Measurements from ENCODE around the gene CHRNA4.
"Not testable (repeated sequence)": the region's sequence is repeated elsewhere in the genome, so short reads cannot be mapped to it uniquely, and the experiment has no call there.

CHRNA4 gene

DNA sequence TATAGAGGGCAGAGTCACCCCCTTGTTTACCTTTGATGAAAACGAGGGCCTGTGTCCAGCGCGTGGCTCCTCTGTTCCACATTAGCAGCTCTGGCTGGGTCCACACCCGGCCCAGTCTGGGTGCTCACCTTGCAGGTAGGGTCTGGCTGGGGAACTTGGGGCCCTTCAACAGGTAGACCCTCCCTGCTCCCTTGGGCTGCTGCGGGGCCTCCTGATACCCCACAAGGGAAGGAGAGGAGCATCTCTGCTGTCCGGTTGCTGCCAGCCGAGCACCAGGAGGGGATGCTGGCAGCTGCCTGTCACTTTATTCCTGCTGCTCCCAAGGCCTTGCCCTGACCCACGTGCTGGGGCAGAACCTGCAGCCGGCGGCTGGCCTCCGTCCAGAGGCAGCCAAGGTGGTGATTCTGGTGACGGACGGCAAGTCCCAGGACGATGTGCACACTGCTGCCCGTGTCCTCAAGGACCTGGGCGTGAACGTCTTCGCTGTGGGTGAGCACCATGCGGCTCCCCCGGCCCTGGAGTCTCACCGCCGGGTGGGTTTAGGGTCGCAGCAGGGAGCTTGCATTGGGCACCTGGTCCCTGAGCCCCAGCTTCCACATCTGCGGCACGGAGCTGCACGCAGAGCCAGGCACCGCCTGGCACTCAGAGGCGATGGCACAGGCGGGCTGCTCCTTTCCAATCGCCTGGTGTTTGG is 52.8 kb downstream of the CHRNA4 start:
- DNase-seq (ENCODE audit: low spot score), result no peak

DNA sequence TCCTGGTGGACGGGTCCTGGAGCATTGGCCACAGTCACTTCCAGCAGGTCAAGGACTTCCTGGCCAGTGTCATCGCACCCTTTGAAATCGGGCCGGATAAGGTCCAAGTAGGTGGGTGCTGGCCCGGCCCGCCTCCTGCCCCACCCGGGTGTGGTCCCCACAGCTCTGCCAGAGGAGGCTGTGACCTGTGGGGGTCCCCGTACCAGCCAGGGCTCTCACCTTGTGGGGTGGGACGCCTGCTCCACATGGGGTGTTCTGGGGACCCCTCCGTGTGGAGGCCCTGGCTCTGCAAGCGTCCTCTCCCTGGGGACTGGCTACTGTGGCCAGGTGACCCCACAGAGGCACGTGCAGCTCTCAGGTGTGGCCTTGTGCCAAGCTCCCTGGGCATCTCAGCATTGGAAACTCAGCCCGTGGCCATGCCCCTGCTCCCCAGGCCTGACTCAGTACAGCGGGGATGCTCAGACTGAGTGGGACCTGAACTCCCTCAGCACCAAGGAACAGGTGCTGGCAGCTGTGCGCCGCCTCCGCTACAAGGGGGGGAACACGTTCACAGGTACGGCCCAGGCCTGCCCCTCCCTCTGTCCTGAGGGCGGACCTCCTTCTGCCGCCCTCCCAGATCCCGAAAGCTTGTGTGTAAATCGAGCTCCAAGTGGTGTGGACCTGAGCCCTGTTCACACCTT is 53.5 kb downstream of the CHRNA4 start:
- DNase-seq (ENCODE audit: low spot score), result no peak

DNA sequence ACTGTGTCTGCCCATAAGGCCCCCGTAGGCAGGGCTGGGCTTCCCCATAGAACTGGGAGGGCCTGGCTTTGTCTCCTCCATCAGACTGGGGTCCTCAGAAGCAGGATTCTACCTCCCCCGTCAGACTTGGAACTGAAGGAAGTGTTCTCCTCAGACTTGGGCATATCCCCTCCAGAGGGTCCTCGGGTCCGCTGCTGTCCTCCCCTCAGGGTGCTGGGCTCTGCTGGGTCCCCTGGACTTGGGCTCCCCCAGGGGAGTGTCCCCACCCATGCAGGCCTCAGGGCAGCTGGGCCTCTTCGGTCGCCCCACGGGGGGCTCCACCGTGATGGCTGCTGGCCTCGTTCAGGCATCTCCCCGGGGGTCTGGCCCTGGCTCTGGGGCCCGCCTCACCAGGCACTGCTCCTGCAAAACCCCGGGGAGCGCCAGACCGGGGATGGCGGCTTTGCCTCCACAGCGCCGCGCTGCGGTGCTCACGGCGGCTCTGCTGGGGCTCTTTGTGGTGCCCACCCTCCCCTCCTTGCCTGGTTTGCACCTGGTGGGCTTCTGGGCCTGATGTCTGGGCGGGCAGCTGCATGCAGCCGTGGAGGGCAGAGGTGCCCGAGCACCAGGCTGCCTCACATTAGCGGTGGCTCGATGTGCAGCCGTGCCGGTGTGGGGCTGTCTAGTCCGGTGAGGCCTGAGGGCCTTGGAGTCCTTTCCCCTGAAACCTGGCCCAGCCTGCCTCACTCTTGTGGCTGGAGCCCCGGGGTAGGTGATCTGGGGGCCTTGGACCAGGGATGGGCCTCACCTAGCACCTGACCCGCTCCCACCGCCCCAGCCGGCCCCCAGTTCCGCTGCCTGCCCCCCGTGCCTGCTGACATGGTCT is 54.2 kb downstream of the CHRNA4 start:
- no peak for DNase-seq (ENCODE audit: low spot score)

DNA sequence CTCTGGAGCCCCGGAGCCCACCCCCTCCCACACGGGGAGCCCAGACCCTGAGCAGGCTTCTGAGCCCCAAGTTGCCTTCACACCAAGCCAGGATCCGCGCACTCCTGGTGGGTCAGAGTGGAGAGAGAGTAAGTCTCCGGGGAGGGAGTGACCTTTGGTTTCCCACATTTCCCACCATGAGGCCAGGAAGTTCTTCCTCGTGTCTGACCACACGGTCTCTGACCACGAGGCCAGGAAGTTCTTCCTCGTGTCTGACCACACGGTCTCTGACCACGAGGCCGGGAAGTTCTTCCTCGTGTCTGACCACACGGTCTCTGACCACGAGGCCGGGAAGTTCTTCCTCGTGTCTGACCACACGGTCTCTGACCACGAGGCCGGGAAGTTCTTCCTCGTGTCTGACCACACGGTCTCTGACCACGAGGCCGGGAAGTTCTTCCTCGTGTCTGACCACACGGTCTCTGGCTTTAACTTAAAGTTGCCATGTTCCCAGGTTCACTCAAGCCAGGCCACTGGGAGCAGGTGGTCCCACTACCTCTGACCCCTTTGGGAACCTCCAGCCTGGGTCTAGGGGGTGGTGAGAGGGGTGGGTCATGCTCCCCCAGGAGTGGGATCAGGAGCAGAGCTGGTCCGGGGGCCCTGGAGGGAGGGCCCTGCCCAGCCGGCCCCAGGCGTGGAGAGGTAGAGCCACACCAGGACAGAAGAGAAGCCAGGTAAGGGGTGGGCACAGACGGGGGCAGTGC is 55.0 kb downstream of the CHRNA4 start:
- not testable (repeated sequence) for DNase-seq (ENCODE audit: low spot score)

DNA sequence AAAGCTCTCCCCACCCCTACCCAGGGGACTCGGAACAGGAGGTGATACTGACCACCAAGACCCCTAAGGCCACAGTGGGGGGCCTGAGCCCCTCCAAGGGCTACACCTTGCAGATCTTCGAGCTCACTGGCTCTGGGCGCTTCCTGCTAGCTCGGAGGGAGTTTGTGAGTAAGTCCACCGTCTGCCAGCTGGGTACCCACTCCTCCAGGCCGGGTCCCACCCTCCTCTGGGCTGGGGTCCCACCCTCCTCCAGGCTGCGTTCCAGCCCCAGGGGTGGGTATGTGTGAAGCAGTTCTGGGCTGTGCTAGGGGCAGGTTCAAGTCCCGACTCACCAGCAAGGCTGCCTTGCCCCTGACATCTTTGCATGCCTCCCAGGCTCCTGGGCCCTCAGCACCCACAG is 55.8 kb downstream of the CHRNA4 start:
- no peak for DNase-seq (ENCODE audit: low spot score)

DNA sequence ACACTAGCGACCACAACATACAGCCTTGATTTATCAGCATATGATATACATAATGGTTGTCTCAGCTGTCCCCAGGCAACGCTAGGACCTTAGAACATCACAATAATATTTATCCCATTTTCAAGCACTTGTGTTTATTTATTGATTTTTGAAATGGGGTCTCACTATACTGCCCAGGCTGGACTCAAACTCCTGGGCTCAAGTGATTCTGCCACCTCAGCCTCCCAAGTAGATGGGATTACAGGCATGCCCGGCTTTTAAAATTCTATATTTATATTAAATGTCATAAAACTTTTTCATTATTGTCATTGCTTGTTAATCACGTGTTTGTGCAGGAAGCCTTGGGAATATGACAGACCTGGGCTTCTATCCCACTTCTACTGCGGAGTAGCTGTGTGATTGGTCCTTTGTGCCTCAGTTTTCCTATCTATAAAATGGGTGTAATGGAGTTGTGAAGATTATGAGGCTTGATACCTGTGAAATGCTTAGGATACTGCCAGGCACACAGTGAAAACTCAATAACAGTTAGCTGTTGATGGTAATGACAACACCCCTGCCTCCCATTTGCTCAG is 58.0 kb downstream of the CHRNA4 start:
- DNase-seq (ENCODE audit: low spot score), result no peak

DNA sequence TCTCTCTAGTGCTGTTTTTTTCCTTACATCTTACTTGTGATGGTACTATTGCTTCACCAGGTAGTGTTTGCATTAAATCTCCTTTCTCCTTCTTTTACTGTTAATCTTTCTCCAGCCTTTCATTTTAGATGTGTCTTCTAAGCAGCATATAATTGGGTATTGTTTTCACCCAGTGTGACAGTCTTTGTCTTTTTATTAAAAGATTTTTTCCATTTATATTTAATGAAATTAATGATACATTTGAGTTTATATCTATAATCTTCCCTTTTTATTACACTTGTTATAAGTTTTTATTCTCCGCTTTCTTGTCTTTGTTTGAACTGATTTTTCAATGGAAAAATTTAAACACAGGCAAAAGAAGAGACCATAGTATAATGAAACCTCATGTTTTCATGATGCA is 59.5 kb downstream of the CHRNA4 start:
- no peak for DNase-seq (ENCODE audit: low spot score)

DNA sequence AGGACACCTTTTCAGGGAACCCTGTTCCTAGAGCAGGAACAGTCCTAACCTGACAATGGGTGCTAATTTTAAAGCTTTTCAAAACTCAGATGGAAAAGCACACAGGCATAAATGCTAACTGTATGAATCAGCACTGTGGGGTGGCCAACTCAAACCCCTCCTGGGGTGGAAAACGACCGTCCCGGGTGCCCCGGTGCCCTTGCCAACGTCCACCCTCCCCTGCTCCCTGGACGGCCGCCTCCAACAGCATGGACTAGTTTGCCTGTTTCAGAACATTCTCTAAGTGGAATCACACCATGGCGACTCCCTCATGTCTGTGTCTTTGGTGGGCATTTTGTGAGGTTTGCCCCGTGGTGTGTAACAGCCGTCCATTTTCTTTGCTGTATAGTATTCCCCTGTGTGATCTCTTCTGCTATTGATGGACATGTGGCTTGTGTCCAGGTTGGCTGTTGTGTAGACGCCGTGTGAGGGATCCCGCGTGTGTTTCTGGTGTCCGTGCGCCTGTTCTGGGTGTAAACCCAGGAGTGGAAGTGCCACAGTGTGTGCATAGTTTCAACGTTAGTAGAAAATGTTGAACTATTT is 62.3 kb downstream of the CHRNA4 start:
- DNase-seq (ENCODE audit: low spot score), result no peak

DNA sequence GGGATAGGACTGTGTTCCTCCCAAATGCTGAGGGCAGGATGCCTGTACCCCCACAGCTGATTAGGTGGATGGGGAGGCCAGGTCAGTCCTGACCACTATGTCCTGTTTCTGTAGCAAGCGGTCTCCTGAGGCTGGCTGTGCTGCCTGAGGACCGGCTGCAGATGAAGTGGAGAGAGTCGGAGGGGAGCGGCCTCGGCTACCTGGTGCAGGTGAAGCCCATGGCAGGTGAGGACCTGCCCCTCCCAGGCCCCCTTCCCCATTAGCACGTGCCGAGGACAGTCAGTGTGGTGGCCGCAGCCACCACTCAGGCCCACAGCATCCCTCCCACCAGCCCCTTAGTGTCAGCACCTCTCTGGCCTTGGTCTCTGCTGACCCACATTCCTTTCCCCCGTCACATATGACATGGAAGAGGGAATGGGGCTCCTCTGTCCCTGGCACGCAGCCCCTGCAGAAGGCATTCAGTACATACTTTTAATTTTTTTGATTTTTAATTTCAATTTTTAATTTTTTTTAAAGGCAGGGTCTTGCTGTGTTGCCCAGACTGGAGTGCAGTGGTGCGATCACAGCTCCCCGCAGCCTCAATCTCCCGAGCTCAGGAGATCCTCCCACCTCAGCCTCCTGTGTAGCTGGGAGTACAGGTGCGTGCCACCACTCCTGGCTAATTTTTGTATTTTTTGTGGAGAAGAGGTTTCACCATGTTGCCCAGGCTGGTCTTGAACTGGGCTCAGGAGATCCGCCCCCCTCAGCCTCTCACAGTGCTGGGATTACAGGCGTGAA is 63.2 kb downstream of the CHRNA4 start:
- DNase-seq (ENCODE audit: low spot score), result no peak

DNA sequence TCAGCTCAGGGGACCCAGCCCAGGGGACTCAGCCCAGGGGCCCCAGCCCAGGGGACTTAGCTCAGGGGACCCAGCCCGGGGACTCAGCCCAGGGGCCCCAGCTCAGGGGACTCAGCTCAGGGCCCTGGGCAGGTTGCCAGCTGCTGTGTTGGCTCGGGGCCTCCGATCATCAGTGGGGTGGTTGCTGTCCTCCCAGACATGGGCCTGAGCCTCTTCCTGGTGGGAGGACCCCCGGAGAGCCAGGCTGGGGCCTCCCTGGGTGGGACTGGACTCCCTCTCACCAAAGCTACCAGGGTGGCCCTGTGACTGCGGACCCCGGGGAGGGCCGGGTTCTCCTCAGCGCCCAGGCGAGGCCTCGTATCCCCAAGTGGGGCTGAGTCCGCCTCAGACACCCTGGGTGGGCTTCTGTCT is 63.8 kb downstream of the CHRNA4 start:
- DNase-seq (ENCODE audit: low spot score), result no peak

DNA sequence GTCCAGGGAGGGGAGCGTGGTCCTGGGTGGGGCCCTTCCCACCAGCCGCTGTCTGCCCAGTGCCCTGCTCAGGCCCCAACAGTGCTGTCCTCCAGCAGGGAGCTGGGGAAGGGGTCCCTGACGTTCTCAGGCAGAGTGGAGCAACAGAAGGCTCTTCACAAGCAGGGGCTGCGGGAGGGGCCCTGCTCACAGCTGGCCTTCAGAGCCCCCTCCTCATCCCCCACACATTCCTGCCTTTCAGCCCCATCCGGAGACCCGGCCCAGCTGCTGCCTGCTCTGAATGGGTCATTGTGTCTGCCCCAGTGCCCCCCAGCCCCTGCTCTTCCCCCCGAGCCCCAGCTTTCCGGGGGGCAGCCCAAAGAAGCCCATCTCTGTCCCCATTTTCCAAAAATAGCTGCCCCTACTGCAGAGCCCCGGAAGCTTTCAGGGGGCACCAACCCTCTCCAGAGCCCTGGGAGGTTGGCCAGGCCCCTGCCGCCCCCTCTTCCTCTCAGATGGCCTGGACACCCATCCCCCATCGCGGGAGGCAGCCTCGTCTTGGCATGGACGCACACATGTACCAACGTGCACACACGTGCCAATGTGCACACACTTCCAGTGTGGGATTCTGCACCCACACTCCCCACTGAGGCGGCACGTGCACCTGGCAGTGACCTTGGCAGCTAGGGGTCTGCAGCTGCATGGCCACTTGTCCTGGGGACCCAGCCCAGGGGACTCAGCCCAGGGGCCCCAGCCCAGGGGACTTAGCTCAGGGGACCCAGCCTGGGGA is 64.4 kb downstream of the CHRNA4 start:
- no peak for DNase-seq (ENCODE audit: low spot score)

DNA sequence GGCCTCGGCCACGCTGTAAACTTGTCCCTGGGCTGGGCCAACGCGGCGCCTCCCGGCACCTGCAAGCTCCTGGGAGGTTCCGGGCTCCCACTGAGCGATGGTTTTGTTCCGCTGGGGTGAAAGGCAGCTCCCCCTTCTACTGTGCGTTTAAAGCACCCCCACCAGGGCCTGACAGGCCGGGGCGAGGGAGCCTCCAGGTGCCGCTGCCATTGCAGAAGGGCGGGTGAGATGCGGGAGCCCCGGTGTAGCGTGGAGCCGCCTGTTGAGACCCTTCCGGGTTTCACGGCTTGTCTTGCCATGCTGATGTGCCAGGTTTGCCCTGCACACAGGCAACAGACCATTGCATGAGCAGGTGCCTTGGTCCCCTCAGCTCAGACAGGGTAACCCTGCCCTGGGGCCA is 65.3 kb downstream of the CHRNA4 start:
- no peak for DNase-seq (ENCODE audit: low spot score)

DNA sequence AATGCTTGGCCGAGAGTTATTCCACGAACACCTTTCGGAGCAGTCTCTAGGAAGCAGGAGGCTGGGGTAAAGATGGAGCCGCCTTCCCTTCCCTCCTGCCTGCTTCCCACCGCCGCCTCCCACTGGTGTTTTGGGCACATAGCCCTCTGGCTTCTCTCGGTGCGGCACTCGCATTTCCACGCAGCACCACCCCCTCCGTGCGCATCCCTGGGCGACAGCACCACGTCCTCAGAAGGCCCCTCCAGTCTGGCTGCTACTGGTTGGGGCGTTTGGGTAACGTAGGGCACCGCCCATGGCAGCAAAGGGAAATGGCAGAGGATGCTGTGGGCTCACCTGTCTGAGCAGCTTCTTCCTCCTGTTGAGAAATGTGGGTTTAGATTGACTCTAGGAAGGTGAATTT is 65.7 kb downstream of the CHRNA4 start:
- no peak for DNase-seq (ENCODE audit: low spot score)

DNA sequence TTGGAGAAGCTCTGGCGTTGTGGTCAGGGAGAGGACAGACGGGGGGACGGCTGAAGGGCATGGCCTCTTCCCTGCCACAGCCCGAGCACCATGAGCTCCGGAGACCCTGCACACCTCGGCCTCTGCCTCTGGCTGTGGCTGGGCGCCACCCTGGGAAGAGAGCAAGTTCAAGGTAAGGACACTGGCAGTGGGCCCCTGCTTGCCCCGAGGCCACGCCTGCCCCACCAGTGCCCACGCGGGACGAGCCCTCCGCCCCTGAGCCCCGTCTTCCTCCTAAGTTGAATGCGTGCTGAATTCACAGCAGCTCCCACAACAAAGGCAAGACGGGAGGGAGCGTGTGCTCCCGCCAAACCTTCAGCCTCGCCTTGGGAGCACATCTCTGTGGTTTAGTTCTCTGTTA is 66.1 kb downstream of the CHRNA4 start:
- DNase-seq (ENCODE audit: low spot score), result no peak

DNA sequence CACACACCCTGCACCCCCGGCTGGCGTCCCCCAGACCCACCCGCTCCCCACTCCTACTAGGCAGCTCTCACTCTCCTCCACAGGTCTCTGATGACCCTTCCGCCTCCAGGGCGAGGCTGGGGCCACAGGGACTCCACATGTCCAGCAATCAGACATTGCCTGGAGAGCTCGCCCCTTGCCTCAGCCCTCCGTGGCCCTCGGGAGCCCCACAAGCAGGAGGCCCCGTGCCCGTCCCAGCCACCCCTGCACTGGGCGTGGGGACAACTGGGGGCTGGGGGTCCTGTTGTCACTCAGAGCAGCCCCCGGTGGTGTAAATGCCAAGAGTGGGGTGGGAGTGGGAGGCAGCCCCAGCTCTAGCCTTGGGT is 66.6 kb downstream of the CHRNA4 start:
- no peak for DNase-seq (ENCODE audit: low spot score)

DNA sequence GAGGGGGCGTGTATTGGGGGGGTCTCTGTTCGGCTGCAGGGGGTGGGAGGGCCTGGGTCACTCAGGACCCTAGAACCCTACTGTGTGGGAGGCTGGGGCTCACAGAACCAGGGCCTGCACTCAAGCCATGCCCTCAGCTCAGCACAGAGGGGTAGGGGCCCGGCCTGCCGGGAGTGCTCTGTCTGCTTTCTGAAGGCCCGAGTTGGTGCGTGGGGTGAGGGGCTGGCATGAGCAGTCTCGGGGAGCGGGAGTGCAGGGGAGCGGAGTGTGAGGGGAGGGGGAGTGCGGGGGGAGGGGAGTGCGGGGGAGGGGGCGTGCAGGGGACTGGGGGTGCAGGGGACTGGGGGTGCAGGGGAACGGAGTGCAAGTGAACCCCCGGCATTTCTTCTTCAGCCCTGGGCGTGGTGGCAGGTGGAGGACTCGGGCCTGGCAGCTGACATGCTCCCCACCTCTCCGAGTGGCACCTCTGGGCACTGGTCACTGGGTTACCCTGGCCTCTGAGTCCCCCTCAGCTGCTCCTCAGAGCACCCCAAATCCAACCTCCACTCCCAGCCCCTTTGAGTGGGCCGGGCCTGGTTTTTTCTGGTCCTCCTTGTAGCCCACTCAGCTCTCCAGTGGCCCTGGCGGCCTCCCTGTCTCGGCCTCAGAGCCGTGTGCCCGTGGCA is 67.1 kb downstream of the CHRNA4 start:
- DNase-seq (ENCODE audit: low spot score), result no peak

DNA sequence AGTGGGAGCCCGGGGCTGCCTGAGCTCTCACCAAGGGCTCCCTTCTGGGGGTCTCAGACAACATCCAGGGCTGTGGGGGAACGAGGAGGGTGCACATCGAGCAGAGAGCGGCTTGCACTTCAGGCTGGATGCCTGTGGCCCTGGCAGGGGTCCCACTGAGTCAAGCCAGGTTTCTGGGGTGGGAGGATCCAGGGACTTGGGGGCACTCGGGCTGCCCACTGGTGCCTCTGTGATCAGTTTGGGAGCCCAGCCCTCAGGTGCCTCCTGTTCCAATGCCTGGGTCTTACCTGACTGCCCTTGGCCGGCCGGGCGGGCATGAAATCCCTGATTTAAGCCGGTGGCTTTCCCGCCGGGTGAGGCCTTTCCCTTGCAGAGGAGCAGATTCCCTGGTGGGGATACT is 67.7 kb downstream of the CHRNA4 start:
- no peak for DNase-seq (ENCODE audit: low spot score)

All from AG20443 (cell line).